Psoas muscle (tissue), 8 donors: Measurements from ENCODE around the gene USP10. TPM values are rescaled to one million over a fixed set of nuclear protein-coding genes. Genes with fewer than 3 reads are reported as not detected.

Experiments
- ATAC-seq, 4 donors: fragments of 200-7000 bp; cut with Tn5 transposase; one replicate each; pipeline ENCODE4 v1.9.1; 2020; ENCODE audit warnings: moderate library complexity in 3 of 4, mild to moderate bottlenecking in 2 of 4
- DNase-seq, 2 donors: peaks; one replicate each; pipeline ENCODE4 v3.0.0-alpha.2; 2020
- H3K27ac ChIP-seq: fragments of 200-600 bp; one replicate; pipeline ENCODE4 v1.8.0; 2022
- H3K27me3 ChIP-seq, 3 donors: fragments of 200-600 bp in 1 of 3; one replicate each; pipeline versions ENCODE4 v1.6.1 to v1.8.0; 2013 to 2022; ENCODE audit warnings: low read length in 2 of 3, mild to moderate bottlenecking in 2 of 3, moderate library complexity in 1 of 3; ENCODE audit not compliant: insufficient read depth in 3 of 3
- H3K36me3 ChIP-seq, 2 donors: fragments of 200-600 bp in 1 of 2; one replicate each; pipeline versions ENCODE4 v1.6.1 to v1.8.0; 2013 to 2022; ENCODE audit warnings: low read depth in 1 of 2, mild to moderate bottlenecking in 1 of 2, moderate library complexity in 1 of 2; ENCODE audit not compliant: insufficient read depth in 1 of 2
- H3K4me1 ChIP-seq: fragments of 200-600 bp; one replicate; pipeline ENCODE4 v1.8.0; 2022
- H3K4me3 ChIP-seq: fragments of 200-600 bp; one replicate; pipeline ENCODE4 v1.8.0; 2022; ENCODE audit warnings: mild to moderate bottlenecking
- H3K9me3 ChIP-seq: fragments of 200-600 bp; one replicate; pipeline ENCODE4 v1.8.0; 2022
- WGBS, 3 donors: extraction: QIAGEN DNeasy Blood & Tissue Kit; methylation state at CpG; one replicate each; pipeline versions ENCODE4 v1.1.6 to v1.1.7; 2013; 5-methylcytosine and 5-hydroxymethylcytosine counted together
- intact Hi-C, 2 donors: fragments of 100-400 bp; cut with DNase I; formaldehyde crosslinking; loops; one replicate each; pipeline versions ENCODE4 v1.11.0 to v1.14.2; 2022
- polyA plus RNA-seq, 3 donors: library from polyadenylated mRNA; stranded (reverse); fragments of 200-250 nt; gene quantifications; one replicate each; pipeline ENCODE4 v1.2.3, GENCODE V29; 2013
- total RNA-seq, 4 donors: library from RNA; stranded (reverse); fragmentation: NEBNext Ultra II Directional in 2 of 4; extraction: Animal tissue kit (Norgen Biotek cat#: 25700) in 2 of 4; gene quantifications; one replicate each; pipeline versions ENCODE4 v1.2.1 to v1.2.4, GENCODE V29; 2021 to 2023
- TF ChIP-seq, protein P1 (sequence below): fragments of 200-600 bp; IDR thresholded peaks from one replicate; pipeline ENCODE4 v1.8.0; 2022; ENCODE audit warnings: antibody characterized with exemption
- donor health status: healthy with polysubstance abuse.
- donor health status: DM: no; HTN: no; CAD: no; lungs with moderate emphysema.
- donor health status: Bipolar disorder and iron deficiency.
- donor health status: healthy.
- donor health status: DM: yes; HTN: yes; CAD: no.
- donor health status: DM: no; HTN: no; CAD: no.
- donor health status: DM: no; HTN: no; CAD: no.
- donor health status: DM: yes; HTN: yes; CAD: no.

USP10 gene
- total and polyA plus RNA-seq, 7 donors = 33.9 to 93.0 (median 69.2) TPM

DNA sequence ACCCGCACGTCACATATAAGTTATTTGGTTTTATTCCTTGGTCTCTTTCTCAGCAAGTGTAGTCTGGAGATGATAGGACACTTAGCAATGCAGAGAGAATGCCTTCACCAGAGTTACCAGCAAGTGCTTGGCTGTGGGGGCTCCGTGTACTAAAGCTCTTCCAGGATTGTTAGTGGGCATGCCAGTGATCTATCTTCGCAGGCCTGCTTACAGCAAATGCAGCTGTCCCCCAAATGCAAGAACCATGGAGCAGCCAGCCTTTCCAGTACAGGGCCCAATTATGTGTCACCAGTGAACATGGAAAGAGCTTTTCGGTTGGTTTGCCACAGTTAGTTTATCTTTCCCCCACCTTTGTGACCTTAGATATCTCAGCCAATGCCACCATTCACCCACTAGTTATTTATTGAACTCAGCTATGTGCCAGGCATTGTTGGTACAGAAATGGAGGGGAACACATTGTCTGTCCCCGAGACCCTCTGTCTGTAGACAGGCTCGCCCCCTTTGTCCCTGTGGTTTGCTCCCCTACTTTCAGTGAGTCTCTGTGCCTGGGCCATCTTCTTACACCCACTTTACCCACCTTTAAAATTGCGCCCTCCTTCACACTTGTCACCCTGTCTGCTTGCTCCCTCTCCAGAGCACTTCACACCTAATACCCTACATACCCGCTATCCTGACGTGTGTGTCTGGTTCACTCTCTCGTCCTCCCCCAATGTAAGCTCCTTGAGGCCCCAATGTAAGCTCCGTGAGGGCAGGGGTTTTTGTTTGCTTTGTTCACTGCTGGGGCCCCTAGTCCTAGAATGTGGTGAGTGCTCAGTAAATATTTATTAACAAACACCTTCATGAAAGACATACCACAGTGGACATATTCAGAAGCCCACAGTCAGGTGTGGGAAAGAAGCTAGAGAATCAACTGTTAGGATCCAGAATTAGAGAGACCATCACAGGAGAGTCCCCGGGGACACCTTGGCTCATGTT is 13.3 kb downstream of the USP10 start:
- DNase-seq (no peak), ATAC-seq (no peak)
- peaks cover 54% of the 10 kb centered on the region for H3K4me1 ChIP-seq
- peaks cover 0 to 13% of the 10 kb centered on the region in 2 donors for H3K36me3 ChIP-seq
- no peaks in the 10 kb centered on the region for H3K27me3 ChIP-seq
- 82 to 90% (median 83%) methylated on average over 13 of the region's 13 CpGs for WGBS, 3 donors
- TF ChIP-seq, protein P1, sequence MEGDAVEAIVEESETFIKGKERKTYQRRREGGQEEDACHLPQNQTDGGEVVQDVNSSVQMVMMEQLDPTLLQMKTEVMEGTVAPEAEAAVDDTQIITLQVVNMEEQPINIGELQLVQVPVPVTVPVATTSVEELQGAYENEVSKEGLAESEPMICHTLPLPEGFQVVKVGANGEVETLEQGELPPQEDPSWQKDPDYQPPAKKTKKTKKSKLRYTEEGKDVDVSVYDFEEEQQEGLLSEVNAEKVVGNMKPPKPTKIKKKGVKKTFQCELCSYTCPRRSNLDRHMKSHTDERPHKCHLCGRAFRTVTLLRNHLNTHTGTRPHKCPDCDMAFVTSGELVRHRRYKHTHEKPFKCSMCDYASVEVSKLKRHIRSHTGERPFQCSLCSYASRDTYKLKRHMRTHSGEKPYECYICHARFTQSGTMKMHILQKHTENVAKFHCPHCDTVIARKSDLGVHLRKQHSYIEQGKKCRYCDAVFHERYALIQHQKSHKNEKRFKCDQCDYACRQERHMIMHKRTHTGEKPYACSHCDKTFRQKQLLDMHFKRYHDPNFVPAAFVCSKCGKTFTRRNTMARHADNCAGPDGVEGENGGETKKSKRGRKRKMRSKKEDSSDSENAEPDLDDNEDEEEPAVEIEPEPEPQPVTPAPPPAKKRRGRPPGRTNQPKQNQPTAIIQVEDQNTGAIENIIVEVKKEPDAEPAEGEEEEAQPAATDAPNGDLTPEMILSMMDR = no peak
- no peak overlapping the region for H3K4me3 ChIP-seq
- no peaks in the 10 kb centered on the region for H3K9me3 ChIP-seq
- intact Hi-C loops = no loop called here
- no peak overlapping the region for H3K27ac ChIP-seq

DNA sequence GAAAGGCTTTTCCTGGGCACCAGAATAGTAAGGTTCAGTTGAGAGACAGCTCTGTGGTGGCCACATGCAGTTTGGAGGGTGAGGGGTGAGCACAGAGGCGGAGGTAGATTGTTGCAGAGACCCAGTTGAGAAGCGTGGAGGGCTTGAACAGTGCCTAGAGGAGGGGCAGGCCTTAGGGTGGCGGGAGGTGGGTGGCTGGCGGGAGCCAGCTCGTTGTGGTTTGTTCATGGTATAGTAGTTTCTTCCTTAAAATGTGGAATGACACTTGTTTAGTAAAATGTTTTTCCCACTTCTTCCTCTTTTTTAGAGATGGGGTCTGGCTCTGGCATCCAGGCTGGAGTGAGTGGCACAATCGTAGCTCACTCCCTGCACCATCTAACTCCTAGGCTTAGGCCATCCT is 14.2 kb downstream of the USP10 start:
- DNase-seq (no peak), ATAC-seq (no peak)
- Histone ChIP-seq H3K27ac (no peak overlapping the region), H3K36me3 (peaks cover 0 to 13% of the 10 kb centered on the region in 2 donors), H3K4me3 (no peak overlapping the region), H3K27me3 (no peaks in the 10 kb centered on the region), H3K4me1 (peaks cover 47% of the 10 kb centered on the region), H3K9me3 (no peaks in the 10 kb centered on the region)
- TF ChIP-seq, protein P1 = no peak
- intact Hi-C loops = no loop called here
- 83 to 94% (median 88%) methylated on average over 6 of the region's 6 CpGs for WGBS, 3 donors

DNA sequence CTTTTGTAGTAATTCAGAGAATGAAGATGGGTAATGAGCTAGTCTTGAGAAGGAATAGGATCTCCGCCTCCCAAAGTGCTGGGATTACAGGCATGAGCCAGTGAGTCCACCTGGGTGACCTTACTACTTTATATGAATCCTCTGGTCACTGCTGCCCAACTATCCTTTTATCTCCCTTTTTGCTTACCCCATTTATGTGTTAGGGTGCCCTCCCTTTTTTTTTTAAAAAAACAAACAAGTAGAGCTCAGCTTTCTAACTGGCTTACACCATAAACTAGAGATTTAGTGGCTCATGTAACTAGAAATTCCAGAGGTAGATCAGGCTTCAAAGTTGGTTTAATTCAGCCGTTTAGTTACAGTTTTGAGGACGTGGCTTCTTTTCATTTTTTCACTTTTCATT is 15.6 kb downstream of the USP10 start:
- no peak overlapping the region for H3K4me3 ChIP-seq
- intact Hi-C loops = no loop called here
- peaks cover 33% of the 10 kb centered on the region for H3K4me1 ChIP-seq
- ATAC-seq (no peak), DNase-seq (no peak)
- no peaks in the 10 kb centered on the region for H3K9me3 ChIP-seq
- H3K36me3 ChIP-seq = peaks cover 0 to 13% of the 10 kb centered on the region in 2 donors
- WGBS, 3 donors = 52 to 69% (median 55%) methylated on average over 3 of the region's 3 CpGs
- H3K27me3 ChIP-seq = no peaks in the 10 kb centered on the region
- H3K27ac ChIP-seq = no peak overlapping the region
- TF ChIP-seq, protein P1 = no peak

DNA sequence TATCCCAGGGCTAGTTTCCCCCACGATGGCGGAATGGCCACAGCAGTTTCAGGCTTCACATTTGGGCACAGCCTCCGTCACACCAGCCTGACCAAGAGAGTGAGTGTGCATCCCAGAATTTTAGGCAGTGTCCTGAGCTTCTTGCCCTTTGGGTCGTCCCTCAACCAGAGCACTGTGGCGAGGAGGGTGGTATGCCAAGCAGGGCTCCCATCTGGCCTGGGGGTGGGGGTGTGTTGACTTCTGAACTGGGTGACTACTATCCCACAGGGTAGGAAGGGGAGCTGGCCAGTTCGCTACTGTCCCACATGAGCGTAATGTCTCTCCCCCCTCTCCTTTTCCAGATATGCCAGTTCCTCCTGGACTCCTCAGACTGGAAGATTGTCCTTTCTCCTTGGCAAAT is 16.1 kb downstream of the USP10 start:
- TF ChIP-seq, protein P1 = no peak
- Histone ChIP-seq H3K9me3 (no peaks in the 10 kb centered on the region), H3K4me3 (no peak overlapping the region), H3K4me1 (peaks cover 29% of the 10 kb centered on the region), H3K27me3 (no peaks in the 10 kb centered on the region), H3K36me3 (peaks cover 0 to 13% of the 10 kb centered on the region in 2 donors), H3K27ac (no peak overlapping the region)
- ATAC-seq (peak in 2 of 4 donors; percentile 24 to 25), DNase-seq (no peak)
- intact Hi-C loops = no loop called here
- 75 to 91% (median 76%) methylated on average over 7 of the region's 7 CpGs for WGBS, 3 donors
